Medulla oblongata (tissue), 1 donor: ENCODE results near the gene NGEF.

Experiments
- DNase-seq: peaks from one replicate; pipeline ENCODE4 v3.0.0-alpha.2; 2015; ENCODE audit errors: extremely low spot score

The NGEF gene

GRCh38 chr2:232997749-232998665 is 15.0 kb downstream of the NGEF start:
- no peak for DNase-seq

GRCh38 chr2:232994446-232994845 is 18.6 kb downstream of the NGEF start:
- DNase-seq: no peak

GRCh38 chr2:232993231-232993821 is 19.7 kb downstream of the NGEF start:
- no peak for DNase-seq

DNA sequence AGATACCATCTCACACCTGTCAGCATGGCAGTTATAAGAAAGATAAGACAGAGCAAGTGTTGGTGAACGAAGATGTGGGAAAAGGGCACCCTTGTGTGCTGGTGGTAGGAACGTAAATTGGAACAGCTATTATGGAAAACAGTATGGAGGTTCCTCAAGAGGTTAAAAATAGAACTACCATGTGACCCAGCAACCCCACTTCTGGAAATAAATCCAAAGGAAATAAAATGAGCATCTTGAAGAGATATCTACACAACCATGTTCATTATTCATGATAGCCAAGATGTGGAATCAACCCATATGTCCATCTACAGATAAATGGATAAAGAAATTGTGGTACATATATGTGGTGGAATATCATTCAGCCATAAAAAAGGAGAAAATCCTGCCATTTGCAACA is 26.9 kb downstream of the NGEF start:
- DNase-seq: no peak

DNA sequence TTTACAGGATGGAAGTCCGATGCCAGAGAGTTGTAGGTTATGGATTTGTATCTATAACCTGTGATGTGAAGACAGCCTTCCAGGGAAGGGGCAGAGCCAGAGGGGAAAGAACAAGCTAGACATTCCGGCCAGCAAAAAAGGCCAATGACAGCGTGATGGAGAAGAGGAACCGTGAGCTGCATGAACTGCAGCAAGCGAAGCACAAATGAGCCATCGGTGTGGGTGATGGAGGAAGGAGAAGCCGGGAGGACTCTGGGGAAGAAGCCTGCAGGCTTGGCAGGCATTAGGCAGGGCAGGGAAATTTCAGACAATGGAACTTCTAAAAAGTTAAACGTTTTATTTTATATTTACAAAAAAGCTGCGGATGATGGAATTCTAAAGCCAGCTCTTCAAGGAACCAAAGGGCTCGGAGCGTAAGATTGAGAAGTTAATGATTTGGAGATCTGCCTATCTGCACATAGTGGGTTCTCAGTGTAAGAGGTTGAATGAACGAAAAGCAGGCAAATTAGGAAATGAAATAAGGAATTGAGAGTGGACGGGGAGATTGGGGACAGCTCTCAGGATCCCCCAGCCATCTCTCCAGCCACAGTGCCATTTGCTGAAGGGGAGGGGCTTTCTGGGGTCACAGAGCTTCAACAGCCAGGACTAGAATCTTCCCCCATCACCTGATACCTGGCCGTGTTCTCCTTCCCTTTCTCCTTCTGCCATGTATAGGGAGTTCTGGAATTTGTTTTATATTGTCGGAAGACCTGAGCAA is 28.4 kb downstream of the NGEF start:
- peak; percentile 12 for DNase-seq

- no peak for DNase-seq
Measured at GRCh38 chr2:232983669-232984140, 29.4 kb downstream of the NGEF start.

DNA sequence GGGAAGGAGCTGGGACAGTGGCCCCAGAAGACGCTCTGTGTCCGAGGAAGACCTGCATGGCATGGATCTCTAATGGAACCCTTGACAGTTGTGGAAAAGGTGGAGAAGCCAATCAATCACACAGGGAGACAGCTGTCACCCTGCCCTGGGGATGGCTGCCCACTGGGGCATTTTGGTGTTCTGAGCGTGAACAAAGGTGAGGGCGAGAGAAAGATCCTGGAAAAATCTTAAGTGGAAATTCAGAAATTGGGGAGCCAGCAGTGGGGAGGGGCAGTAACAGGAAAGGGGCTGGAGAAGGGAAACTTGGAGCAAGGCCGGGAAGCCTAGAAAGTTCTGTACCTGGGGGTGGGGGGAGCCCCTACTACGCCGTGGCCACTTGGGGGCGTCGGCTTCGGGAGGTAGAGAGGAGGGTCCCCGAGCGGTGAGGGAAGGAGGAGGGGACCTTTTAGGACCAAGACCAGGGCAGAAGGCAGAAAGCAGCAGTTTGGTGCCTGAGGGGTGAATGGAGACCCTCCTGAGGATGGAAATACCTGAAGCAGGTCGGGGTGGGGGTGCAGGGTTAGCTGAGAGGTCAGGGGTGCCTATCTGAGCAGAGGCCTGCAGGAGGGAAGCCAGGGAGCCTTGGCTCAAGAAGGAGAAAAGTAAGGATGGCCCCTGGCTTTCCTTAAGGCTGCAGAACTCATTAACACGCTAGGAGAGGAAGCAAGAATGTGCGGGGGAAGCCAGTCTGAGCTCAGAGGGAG is 30.0 kb downstream of the NGEF start:
- no peak for DNase-seq

DNA sequence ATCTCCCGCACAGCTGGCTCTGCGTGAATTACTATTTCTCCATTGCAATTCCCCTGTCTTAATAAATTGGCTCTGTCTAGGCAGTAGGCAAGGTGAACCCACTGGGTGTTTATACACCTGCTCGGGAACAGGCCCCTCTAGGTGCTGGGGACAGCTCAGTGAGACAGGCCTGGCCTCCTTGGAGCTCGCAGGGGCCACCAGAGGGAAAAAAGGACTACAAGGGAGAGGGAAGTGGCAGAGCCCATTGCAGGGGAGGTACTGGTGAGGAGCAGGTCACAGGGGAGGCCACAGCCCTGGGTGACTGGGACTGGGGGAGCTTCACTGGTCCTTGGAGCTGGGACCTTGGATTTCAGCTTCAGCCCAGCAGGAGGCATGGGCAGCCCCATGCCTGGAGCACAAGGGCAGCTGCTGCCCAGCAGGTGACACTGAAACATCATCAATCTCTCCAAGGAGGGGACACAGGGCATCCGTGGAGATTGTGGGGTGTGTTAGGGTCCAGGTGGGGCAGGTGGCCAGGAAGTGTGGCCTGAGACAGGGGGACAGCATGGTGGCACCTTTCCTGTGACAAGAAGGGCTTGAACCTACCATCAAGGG is 31.2 kb downstream of the NGEF start:
- DNase-seq: no peak

GRCh38 chr2:232981356-232981755 is 31.7 kb downstream of the NGEF start:
- no peak for DNase-seq

DNA sequence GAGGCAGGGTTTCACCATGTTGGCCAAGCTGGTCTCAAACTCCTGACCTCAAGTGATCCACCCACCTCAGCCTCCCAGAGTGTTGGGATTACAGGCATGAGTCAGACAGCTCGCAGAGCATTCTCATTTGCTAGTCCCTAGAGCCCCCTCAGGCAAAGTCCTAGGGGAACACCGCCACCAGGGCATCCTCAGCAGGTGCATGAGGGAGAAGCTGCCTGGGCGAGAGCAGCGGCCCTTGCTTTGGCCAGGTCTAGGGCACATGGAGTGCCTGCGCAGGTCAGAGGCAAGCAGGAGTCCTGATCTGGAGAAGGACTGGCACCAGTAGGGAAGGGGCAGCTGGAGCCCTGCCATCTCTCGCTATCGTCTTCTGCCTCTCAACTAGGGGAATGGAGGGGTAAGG is 32.4 kb downstream of the NGEF start:
- no peak for DNase-seq

DNA sequence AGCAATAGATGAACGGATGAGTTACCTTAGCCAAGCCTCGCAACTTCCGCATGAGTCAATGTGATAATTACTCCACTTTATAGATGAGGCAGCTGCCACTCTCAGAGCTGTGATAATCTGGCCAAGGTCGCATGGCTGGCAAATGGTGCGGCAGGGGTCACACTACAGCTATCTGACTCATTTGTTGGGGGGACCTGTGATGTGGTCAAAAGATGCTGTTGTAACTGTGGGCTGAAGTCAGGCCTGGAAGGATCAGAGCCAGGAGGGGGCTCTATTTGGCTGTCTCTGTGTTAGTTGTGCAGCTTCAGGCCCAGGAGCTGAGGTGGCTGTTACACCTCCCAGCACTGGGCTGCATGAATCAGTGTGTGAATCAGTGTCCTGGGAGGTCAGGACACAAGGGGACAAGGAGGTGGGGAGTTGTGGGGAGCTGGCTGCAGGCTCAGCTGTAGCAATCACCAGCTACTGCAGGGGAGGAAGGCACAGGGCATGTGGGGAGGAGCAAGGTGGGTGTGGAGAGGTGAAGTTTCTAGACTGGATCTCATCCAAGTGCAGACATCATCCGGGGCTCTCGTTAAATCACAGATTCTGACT is 33.1 kb downstream of the NGEF start:
- DNase-seq: no peak

DNA sequence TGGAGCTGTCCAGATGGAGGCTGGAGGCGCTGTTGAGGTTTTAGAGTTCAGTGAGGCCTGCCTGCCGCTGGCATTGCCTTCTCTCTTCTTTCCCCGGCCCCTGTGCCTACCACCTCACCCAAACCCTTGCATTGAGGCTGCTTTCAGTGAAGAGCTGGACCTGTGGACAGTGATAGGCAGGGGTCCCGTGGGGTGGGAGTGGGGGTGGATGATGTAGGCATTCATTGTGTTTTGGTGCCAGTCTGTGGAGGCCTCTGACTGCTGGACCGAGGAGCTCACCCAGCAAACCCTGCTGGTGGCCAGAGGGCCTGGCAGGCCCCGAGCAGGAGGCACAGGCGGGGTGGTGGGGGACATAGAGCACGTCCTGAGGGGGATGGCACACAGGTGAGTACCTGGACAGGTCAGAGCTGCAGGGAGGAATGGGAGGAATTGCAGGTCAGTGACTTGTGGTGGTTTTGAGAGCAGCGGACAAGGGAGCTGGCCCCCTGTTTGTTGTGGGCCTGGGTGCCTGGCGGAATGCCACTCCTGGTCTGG is 35.6 kb downstream of the NGEF start:
- no peak for DNase-seq

DNA sequence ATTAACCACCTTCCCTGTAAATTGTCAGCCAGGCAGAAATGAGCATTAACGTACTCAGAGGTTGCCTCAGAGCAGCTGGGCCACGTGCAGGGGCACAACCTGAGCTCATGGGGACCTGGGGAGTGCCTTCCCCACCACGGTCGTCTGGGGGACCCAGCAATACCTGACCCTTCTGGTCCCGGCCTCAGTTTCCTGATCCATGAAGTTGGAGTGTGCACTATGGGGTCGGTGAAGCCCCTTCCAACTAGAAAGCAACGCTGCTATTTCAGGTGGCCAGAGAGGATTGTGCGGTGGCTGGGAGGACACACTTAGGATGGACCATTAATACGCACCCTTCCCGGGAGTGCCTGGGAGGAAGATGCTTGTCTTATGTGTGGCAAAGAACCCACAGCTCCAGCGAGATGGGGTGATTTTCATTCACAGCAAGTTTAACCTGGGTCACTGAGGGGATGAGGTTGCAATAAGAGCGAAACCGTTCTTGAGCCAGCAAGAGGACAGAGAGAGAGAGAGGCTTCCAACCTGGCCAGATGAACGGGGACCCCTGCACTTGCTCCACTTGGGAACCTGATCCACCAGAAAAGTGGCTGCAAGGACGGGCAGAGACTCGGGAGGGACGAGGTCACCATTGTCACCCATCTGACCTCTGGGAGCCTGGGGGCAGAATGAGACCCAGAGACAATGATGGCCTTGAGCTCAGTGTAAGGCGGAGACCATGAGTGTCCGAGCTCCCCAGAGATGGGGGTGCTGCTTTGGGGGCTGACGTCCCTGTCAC is 36.2 kb downstream of the NGEF start:
- no peak for DNase-seq

DNA sequence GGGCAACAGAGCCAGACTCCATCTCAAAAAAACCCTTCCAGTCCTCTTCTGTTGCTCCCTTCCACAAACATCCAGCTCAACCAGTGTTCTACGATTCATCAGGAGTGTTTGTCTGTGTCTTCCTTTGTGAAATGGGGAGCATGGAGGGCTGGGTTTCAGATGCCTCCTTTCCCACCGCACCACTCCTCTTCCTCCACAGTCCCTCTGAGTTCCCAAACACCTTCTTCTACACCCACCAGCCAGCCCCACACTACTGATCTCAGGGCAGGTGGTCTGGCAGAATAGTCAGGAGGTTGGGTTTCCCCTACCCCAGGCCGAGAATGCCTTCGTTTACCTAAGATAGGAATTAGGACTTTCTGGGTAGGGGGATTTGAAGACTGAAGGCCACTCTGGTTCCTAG is 36.9 kb downstream of the NGEF start:
- no peak for DNase-seq

GRCh38 chr2:232974396-232974795 is 38.7 kb downstream of the NGEF start:
- no peak for DNase-seq

DNA sequence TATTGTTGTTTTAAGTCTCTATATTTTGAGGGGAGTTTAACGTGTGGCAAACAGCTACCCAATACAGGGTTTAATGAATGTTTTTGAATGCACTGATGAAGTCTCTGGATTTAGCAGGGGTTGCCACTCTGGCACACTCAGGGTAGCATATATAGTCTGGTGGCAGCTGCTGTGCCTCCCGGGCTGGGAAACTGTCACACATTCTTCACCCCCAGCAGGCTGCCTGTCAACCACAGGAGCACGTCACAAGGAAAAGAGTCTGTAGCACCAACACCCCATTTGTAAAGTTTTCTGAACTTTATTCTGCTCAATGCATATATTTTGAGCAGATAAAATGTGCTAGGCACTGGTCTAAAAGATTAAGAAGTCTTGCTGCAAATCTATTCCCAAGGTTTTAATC is 39.3 kb downstream of the NGEF start:
- DNase-seq: no peak

DNA sequence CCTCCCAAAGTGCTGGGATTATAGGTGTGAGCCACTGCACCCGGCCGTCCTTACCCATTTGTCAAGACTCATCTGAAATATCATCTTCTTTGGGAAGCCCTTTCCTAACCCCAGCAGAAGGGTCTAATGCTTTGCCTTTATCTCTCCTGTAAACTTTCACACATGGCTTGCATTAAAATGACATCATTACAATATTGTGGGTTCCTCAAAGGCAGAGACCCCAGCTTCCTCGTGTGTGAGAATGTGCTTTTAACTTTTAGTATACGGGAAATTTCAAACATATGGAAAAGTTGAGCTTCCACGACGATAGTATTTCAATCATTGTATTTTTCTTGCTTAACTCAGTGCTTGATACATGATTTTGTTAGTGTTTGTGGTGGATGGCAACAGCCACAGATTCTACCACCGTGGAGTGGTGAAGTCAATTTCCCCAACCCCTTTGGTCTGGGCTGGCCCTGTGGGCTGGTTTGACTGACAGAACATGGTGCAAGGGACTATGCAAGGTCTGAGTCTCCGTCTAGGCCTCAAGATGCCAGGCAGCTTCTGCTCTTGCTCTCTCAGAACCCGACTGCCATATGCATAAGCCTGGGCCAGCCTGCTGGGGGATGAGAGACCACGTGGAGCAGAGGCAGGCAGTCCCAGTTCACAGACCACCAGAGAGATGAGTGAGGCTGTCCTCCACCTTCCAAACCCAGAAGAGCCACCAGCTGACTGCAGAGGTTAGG is 39.9 kb downstream of the NGEF start:
- DNase-seq: no peak

- DNase-seq: no peak
Measured at GRCh38 chr2:232971744-232972143, 41.3 kb downstream of the NGEF start.

DNA sequence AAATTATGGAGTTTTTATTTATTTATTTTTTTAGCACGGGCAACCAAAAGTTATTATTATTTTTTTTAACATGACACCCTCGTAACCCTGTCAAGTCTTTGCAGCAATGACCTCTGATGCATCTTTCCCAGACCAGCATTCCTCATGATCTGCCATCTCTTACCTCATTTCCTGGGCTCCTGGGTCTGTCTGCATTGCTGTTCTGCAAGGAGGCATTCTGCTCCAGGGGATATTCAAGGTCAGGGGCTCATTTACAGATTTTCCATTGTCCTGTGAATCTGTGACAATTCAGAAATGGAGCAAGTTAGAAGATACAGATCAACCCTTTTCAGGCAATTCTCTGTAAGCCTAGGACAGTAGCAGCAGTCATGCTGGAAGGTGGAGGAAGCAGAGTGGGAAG is 43.0 kb downstream of the NGEF start:
- no peak for DNase-seq
